K562 (cell line): ENCODE measurements around the gene AFF2. TPM values are rescaled to one million over a fixed set of nuclear protein-coding genes. Genes with fewer than 3 reads are reported as not detected.

Experiments
- ATAC-seq: fragments of 200-7000 bp; cut with Tn5 transposase; 3 replicates; pipeline ENCODE4 v1.9.1; 2020; ENCODE audit warnings: moderate library complexity
- BruUV-seq: library from RNA; stranded (reverse); fragments of 400-500 nt; replicated peaks from 2 replicates; lab custom pipeline; 2021; lab: Mats Ljungman, UMichigan
- CTCF ChIA-PET: fragments of 300-600 bp; formaldehyde crosslinking; extraction: SDS; loops from one replicate; lab custom pipeline; 2021; ENCODE audit warnings: low intra/inter-chr PET ratio; lab: Yijun Ruan, JAX
- POLR2A ChIA-PET: fragments of 300-600, 350-650 bp; sonication (Branson Sonifier 250); formaldehyde crosslinking; extraction: SDS; loops from one replicate; lab custom pipeline; 2021; ENCODE audit warnings: antibody characterized with exemption, inconsistent platforms; lab: Yijun Ruan, JAX
- DNase-seq, 4 experiments: peaks; one replicate each; pipeline versions ENCODE4 v3.0.0 to v3.0.0-alpha.2; 2011 to 2018; ENCODE audit warnings: low spot score in 3 of 4, mixed read lengths in 3 of 4; ENCODE audit errors: extremely low read depth in 1 of 4
- FAIRE-seq: peaks from 2 replicates; lab custom pipeline; 2011; peaks lifted over from hg19 to GRCh38; lab: Jason Lieb, UNC
- H2AFZ ChIP-seq: 2 replicates; pipeline ENCODE4 v1.6.0; 2011; ENCODE audit warnings: low read depth, low read length, control low read depth, inconsistent platforms
- H3K27ac ChIP-seq: fragments of 200-600 bp; 3 replicates; pipeline ENCODE4 v1.8.0; 2011; ENCODE audit warnings: low read depth, mild to moderate bottlenecking, control low read depth, inconsistent platforms, low read length, moderate library complexity, mixed read lengths; ENCODE audit errors: extremely low read depth
- H3K27me3 ChIP-seq, 2 experiments: fragments of 300-600 bp in 1 of 2; 2 replicates in 1 of 2; 3 replicates in 1 of 2; pipeline versions ENCODE4 v1.6.0 to v1.8.0; 2011; ENCODE audit warnings: inconsistent platforms in 2 of 2, low read length in 2 of 2, mild to moderate bottlenecking in 1 of 2, mixed read lengths in 1 of 2, moderate library complexity in 1 of 2; ENCODE audit not compliant: control insufficient read depth in 2 of 2, insufficient read depth in 2 of 2
- H3K36me3 ChIP-seq: fragments of 300-600 bp; 3 replicates; pipeline ENCODE4 v1.8.0; 2011; ENCODE audit warnings: mild to moderate bottlenecking, low read length, inconsistent platforms; ENCODE audit not compliant: control insufficient read depth, insufficient read depth
- H3K4me1 ChIP-seq, 2 experiments: fragments of 200-600 bp in 1 of 2; replicated peaks in 1 of 2; 2 replicates in 1 of 2; 3 replicates in 1 of 2; pipeline versions ENCODE4 v1.5.1 to v1.8.0; 2011; ENCODE audit warnings: inconsistent platforms in 2 of 2, low read length in 2 of 2, mild to moderate bottlenecking in 1 of 2, mixed read lengths in 1 of 2, moderate library complexity in 1 of 2; ENCODE audit not compliant: control insufficient read depth in 2 of 2, insufficient read depth in 2 of 2
- H3K4me2 ChIP-seq: 2 replicates; pipeline ENCODE4 v1.6.1; 2011; ENCODE audit warnings: low read length, control low read depth, inconsistent platforms, mixed read lengths; ENCODE audit not compliant: insufficient read depth
- H3K4me3 ChIP-seq: fragments of 200-600 bp; sonication (generic), shearing (Covaris generic); 2 replicates; pipeline ENCODE4 v1.5.1; 2016; ENCODE audit warnings: control low read depth, inconsistent platforms
- H3K79me2 ChIP-seq: fragments of 200-600 bp; 3 replicates; pipeline ENCODE4 v1.8.0; 2011; ENCODE audit warnings: low read length, inconsistent platforms; ENCODE audit not compliant: control insufficient read depth, insufficient read depth
- H3K9ac ChIP-seq, 2 experiments: 2 replicates each; pipeline versions ENCODE4 v1.6.0 to v1.6.1; 2011; ENCODE audit warnings: low read depth in 2 of 2, low read length in 2 of 2, control low read depth in 1 of 2, inconsistent platforms in 1 of 2, mild to moderate bottlenecking in 1 of 2, mixed read lengths in 1 of 2; ENCODE audit not compliant: insufficient read depth in 1 of 2
- H3K9me1 ChIP-seq: one replicate; pipeline ENCODE4 v1.6.0; 2011; ENCODE audit warnings: inconsistent platforms, mild to moderate bottlenecking, low read length, moderate library complexity; ENCODE audit not compliant: control insufficient read depth, insufficient read depth
- H3K9me3 ChIP-seq: replicated peaks from 2 replicates; pipeline ENCODE4 v1.5.1; 2011; ENCODE audit warnings: low read depth, low read length, inconsistent platforms; ENCODE audit not compliant: control insufficient read depth, insufficient read depth
- H4K20me1 ChIP-seq: replicated peaks from 2 replicates; pipeline ENCODE4 v1.6.1; 2011; ENCODE audit warnings: low read length, inconsistent platforms, mixed read lengths; ENCODE audit not compliant: control insufficient read depth, insufficient read depth
- ADNP ChIP-seq: fragments of 200-800 bp; sonication (Bioruptor generic); IDR thresholded peaks from 2 replicates; pipeline ENCODE4 v1.6.1; 2016; ENCODE audit warnings: missing genetic modification characterization, missing compliant biosample characterization
- CREB1 ChIP-seq, 2 experiments: sonication (generic) in 1 of 2; formaldehyde crosslinking in 1 of 2; IDR thresholded peaks; 2 replicates each; pipeline versions ENCODE4 v1.6.1 to v1.8.0; 2012 to 2022; ENCODE audit warnings: inconsistent platforms in 1 of 2, mild to moderate bottlenecking in 1 of 2, missing genetic modification reagents in 1 of 2, moderate library complexity in 1 of 2
- EGR1 ChIP-seq: fragments of 450-650 bp; conservative IDR thresholded peaks from 2 replicates; pipeline ENCODE4 v1.6.1; 2017; ENCODE audit warnings: mild to moderate bottlenecking
- HDAC2 ChIP-seq: fragments of 450-650 bp; IDR thresholded peaks from 2 replicates; pipeline ENCODE4 v1.6.1; 2016; ENCODE audit warnings: mild to moderate bottlenecking
- JUNB ChIP-seq: fragments of 450-650 bp; formaldehyde crosslinking; conservative IDR thresholded peaks from 2 replicates; pipeline ENCODE4 v1.4.0; 2020; ENCODE audit warnings: mild to moderate bottlenecking
- LCOR ChIP-seq: sonication (generic); formaldehyde crosslinking; IDR thresholded peaks from 2 replicates; pipeline ENCODE4 v1.8.0; 2022; ENCODE audit warnings: mild to moderate bottlenecking, missing genetic modification reagents
- MYC ChIP-seq, 2 experiments: fragments of 250-450 bp in 1 of 2; sonication (Bioruptor Pico) in 1 of 2; IDR thresholded peaks; 2 replicates each; pipeline versions ENCODE4 v1.5.1 to v1.6.1; 2012 to 2021; ENCODE audit warnings: low read depth in 2 of 2, borderline replicate concordance in 1 of 2, improper control_type of control experiment in 1 of 2, low read length in 1 of 2, mild to moderate bottlenecking in 1 of 2, moderate library complexity in 1 of 2
- NCOA1 ChIP-seq: fragments of 450-650 bp; IDR thresholded peaks from 2 replicates; pipeline ENCODE4 v1.6.1; 2016; ENCODE audit warnings: low read depth
- NFXL1 ChIP-seq: fragments of 450-650 bp; formaldehyde crosslinking; IDR thresholded peaks from 2 replicates; pipeline ENCODE4 v1.4.0; 2021; ENCODE audit warnings: mild to moderate bottlenecking
- PPARD ChIP-seq: fragments of 250-450 bp; sonication (Bioruptor Pico); IDR thresholded peaks from 2 replicates; pipeline ENCODE4 v1.8.0; 2022; ENCODE audit warnings: inconsistent platforms, mild to moderate bottlenecking, moderate library complexity
- SOX6 ChIP-seq: fragments of 450-650 bp; IDR thresholded peaks from 2 replicates; pipeline ENCODE4 v1.6.1; 2014; ENCODE audit warnings: mild to moderate bottlenecking
- TEAD4 ChIP-seq, 2 experiments: sonication (generic) in 1 of 2; formaldehyde crosslinking in 1 of 2; IDR thresholded peaks; 2 replicates each; pipeline versions ENCODE4 v1.6.1 to v1.8.0; 2012 to 2022; ENCODE audit warnings: borderline replicate concordance in 1 of 2, inconsistent platforms in 1 of 2, low read length in 1 of 2, mild to moderate bottlenecking in 1 of 2, missing genetic modification reagents in 1 of 2
- ZNF583 ChIP-seq: fragments of 250-450 bp; sonication (Bioruptor Pico); IDR thresholded peaks from 2 replicates; pipeline ENCODE4 v1.4.0; 2020
- WGBS: fragments of 100-300 bp; shearing (Covaris generic); methylation state at CpG from one replicate; pipeline ENCODE4 v1.1.6; 2016; ENCODE audit warnings: low coverage, mixed read lengths; ENCODE audit not compliant: insufficient coverage; ENCODE audit errors: missing lambda C conversion rate; 5-methylcytosine and 5-hydroxymethylcytosine counted together
- in situ Hi-C: fragments of 300-500 bp; cut with MboI; formaldehyde crosslinking; loops from 4 replicates; pipeline ENCODE4 v1.15.0; 2018; ENCODE audit warnings: inconsistent platforms, mixed read lengths
- intact Hi-C: fragments of 100-400 bp; cut with micrococcal nuclease; formaldehyde crosslinking; loops from 2 replicates; pipeline ENCODE4 v1.14.2; 2022
- polyA plus RNA-seq, 8 experiments: library from polyadenylated mRNA; depleted of rRNA in 4 of 8; stranded (reverse) in 5 of 8; unstranded in 3 of 8; fragments of >200 nt; fragmentation: Nextera tagmentation in 2 of 8; fragmentation: Illumina TruSeq in 1 of 8; extraction: Ambion mirVana in 2 of 8; extraction: Trizol in 1 of 8; gene quantifications; 2 replicates each; pipeline versions ENCODE4 v1.2.1 to v1.2.3, GENCODE V29; 2011 to 2014; ENCODE audit warnings: inconsistent platforms in 1 of 8, missing spikeins in 1 of 8
- total RNA-seq, 7 experiments: library from RNA; depleted of rRNA in 6 of 7; stranded (reverse); fragments of >200 nt in 6 of 7; fragmentation: Illumina TruSeq in 2 of 7; extraction: Trizol in 2 of 7; gene quantifications; 2 replicates each; pipeline versions ENCODE4 v1.2.1 to v1.2.3, GENCODE V29; 2011 to 2021; ENCODE audit warnings: low replicate concordance in 1 of 7
- TF ChIP-seq, protein P1 (sequence below): IDR thresholded peaks from 2 replicates; pipeline ENCODE4 v1.6.1; 2014; ENCODE audit warnings: antibody characterized with exemption
- TF ChIP-seq, protein P2 (sequence below): fragments of 450-650 bp; formaldehyde crosslinking; IDR thresholded peaks from 2 replicates; pipeline ENCODE4 v1.4.0; 2022; ENCODE audit warnings: missing genetic modification characterization

Gene AFF2
- total and polyA plus RNA-seq, 9 of the 15 experiments (the other 6 are each of a cell fraction or from before 2014, with no cell fraction given) = 0.01 to 0.20 (median 0.07) TPM

DNA sequence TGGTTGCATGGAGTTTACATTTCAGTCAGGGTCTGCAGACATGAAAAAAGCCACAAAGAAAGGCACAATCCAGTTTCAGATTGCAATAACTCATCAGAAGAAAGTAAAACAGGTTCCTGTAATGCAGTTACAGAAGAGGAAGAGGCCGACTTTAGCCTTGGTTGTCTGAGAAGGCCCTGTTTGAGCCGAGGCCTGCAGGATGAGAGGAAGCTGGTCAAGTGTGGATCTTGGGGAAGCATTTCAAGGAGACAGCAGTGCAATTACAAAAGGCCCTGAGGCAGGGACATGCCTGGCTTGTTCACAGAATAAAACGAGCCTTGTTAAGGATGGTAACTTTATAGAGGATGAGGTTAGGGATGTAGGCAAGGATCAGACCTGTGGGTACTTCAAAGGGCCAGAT is 62.4 kb downstream of the AFF2 start:
- in situ Hi-C loops = no loop called here
- Histone ChIP-seq H4K20me1 (no peaks in the 10 kb centered on the region), H3K9ac (no peak overlapping the region), H3K4me3 (no peak overlapping the region), H2AFZ (no peak overlapping the region), H3K9me3 (no peaks in the 10 kb centered on the region), H3K79me2 (no peaks in the 10 kb centered on the region), H3K27me3 (no peaks in the 10 kb centered on the region), H3K36me3 (no peaks in the 10 kb centered on the region), H3K27ac (no peak overlapping the region), H3K4me1 (peaks cover 0 to 3% of the 10 kb centered on the region in 2 experiments; a peak in 1 of 5 replicates), H3K9me1 (no peaks in the 10 kb centered on the region), H3K4me2 (no peak overlapping the region)
- WGBS = 8% methylated on average over 2 of the region's 3 CpGs
- ChIA-PET POLR2A (no interaction called here), CTCF (no interaction called here)
- TF ChIP-seq LCOR (CRISPR knock-in tag) (no peak), EGR1 (no peak), SOX6 (no peak)
- TF ChIP-seq, protein P1, sequence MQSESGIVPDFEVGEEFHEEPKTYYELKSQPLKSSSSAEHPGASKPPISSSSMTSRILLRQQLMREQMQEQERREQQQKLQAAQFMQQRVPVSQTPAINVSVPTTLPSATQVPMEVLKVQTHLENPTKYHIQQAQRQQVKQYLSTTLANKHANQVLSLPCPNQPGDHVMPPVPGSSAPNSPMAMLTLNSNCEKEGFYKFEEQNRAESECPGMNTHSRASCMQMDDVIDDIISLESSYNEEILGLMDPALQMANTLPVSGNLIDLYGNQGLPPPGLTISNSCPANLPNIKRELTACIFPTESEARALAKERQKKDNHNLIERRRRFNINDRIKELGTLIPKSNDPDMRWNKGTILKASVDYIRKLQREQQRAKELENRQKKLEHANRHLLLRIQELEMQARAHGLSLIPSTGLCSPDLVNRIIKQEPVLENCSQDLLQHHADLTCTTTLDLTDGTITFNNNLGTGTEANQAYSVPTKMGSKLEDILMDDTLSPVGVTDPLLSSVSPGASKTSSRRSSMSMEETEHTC = no peak
- no TSS peak for BruUV-seq
- FAIRE-seq (no peak), ATAC-seq (no peak), DNase-seq (no peak)
- intact Hi-C loops = no loop called here

DNA sequence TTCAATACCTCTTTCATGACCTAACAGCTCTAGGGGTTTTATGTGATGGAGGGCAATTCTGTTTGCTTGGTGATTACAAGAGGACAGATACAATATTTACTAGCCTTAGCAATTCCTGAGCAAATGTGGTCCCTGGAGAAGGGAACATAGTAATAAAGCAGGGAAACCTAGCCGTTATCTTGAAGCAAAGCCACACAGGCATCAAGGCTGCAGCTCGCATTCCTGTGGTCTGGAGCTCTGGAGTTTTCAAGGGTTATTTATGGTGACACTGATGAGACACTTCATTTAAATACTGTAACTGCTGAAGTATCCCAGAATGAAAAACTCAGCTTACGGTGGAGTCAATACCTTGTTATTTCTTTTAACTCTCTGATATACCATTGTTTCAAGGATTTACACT is 66.8 kb downstream of the AFF2 start:
- 0% methylated on average over 3 of the region's 3 CpGs for WGBS
- H3K4me1 ChIP-seq = peaks cover 0 to 3% of the 10 kb centered on the region in 2 experiments; a peak in 1 of 5 replicates
- H3K4me3 ChIP-seq = no peak overlapping the region
- H3K79me2 ChIP-seq = no peaks in the 10 kb centered on the region
- POLR2A ChIA-PET = interaction anchor here (1.4 kb wide), 1 partner anchor 19 kb away, joined by 4 read pairs; no protein-coding TSS in a partner anchor
- no peaks in the 10 kb centered on the region for H4K20me1 ChIP-seq
- no peaks in the 10 kb centered on the region for H3K27me3 ChIP-seq
- H3K4me2 ChIP-seq = no peak overlapping the region
- intact Hi-C loops = no loop called here
- in situ Hi-C loops = no loop called here
- no TSS peak for BruUV-seq
- H2AFZ ChIP-seq = no peak overlapping the region
- H3K36me3 ChIP-seq = no peaks in the 10 kb centered on the region
- H3K9ac ChIP-seq = no peak overlapping the region
- H3K9me1 ChIP-seq = no peaks in the 10 kb centered on the region
- DNase-seq = peak; percentile 9 to 50 (median 14)
- CTCF ChIA-PET = no interaction called here
- peak; percentile 82 for ATAC-seq
- no peak overlapping the region for H3K27ac ChIP-seq
- peak; percentile 52 for FAIRE-seq
- no peaks in the 10 kb centered on the region for H3K9me3 ChIP-seq
- TF ChIP-seq NFXL1 (CRISPR knock-in tag) = no peak
- TF ChIP-seq TEAD4 (IDR thresholded peaks at IDR 0.05; ENCODE audit: low read length) = peak; percentile 82
- no peak for TF ChIP-seq TEAD4 (CRISPR knock-in tag; IDR thresholded peaks at IDR 0.05; ENCODE audit: borderline replicate concordance)
- no peak for TF ChIP-seq PPARD (CRISPR knock-in tag)
- TF ChIP-seq, protein P2, sequence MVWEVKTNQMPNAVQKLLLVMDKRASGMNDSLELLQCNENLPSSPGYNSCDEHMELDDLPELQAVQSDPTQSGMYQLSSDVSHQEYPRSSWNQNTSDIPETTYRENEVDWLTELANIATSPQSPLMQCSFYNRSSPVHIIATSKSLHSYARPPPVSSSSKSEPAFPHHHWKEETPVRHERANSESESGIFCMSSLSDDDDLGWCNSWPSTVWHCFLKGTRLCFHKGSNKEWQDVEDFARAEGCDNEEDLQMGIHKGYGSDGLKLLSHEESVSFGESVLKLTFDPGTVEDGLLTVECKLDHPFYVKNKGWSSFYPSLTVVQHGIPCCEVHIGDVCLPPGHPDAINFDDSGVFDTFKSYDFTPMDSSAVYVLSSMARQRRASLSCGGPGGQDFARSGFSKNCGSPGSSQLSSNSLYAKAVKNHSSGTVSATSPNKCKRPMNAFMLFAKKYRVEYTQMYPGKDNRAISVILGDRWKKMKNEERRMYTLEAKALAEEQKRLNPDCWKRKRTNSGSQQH (CRISPR knock-in tag) = no peak
- no peak for TF ChIP-seq MYC (IDR thresholded peaks at IDR 0.05; ENCODE audit: low read depth, low read length)
- TF ChIP-seq MYC (CRISPR knock-in tag; IDR thresholded peaks at IDR 0.05; ENCODE audit: borderline replicate concordance, low read depth) = no peak
- TF ChIP-seq CREB1 (IDR thresholded peaks at IDR 0.05) = no peak
- no peak for TF ChIP-seq CREB1 (CRISPR knock-in tag; IDR thresholded peaks at IDR 0.05)
- TF ChIP-seq ADNP (tag) = no peak
- TF ChIP-seq JUNB (CRISPR knock-in tag) = no peak
- TF ChIP-seq ZNF583 = no peak
- no peak for TF ChIP-seq HDAC2
- no peak for TF ChIP-seq NCOA1
